ENCODE measurements around the gene CERCAM. TPM values are rescaled to one million over a fixed set of nuclear protein-coding genes. Genes with fewer than 3 reads are reported as not detected.
"Not testable (repeated sequence)": the region's sequence is repeated elsewhere in the genome, so short reads cannot be mapped to it uniquely, and the experiment has no call there.

The CERCAM gene
- total RNA-seq, 8 experiments from 2014 or later = 14.4 to 53.5 (median 19.7) TPM

GRCh38 chr9:128423356-128423755 lies 2.7 kb downstream of the CERCAM start:
- not testable (repeated sequence) for H3K27ac ChIP-seq; ATAC-seq (replicated peaks in 6 of 8); H3K4me3 ChIP-seq
- peaks cover 19 to 20% of the 10 kb centered on the region in 2 donors for H3K4me1 ChIP-seq (replicated peaks in 1 of 2)
- in situ Hi-C loops (cut with MboI; ENCODE audit: low pct_unique_long_range_greater_than_20kb in 2 of 9, low sequenced_read_pairs in 9 of 9, unreplicated experiment in 9 of 9) = loop anchor here in 1 of 9 experiments (25.0 kb wide), 1 partner anchor 136 kb away; the partner anchor contains the start of genes GOLGA2 and SWI5
- 0 to 100% (median 83%) methylated on average over 1 to 5 of the region's 6 CpGs for WGBS, 10 experiments

DNA sequence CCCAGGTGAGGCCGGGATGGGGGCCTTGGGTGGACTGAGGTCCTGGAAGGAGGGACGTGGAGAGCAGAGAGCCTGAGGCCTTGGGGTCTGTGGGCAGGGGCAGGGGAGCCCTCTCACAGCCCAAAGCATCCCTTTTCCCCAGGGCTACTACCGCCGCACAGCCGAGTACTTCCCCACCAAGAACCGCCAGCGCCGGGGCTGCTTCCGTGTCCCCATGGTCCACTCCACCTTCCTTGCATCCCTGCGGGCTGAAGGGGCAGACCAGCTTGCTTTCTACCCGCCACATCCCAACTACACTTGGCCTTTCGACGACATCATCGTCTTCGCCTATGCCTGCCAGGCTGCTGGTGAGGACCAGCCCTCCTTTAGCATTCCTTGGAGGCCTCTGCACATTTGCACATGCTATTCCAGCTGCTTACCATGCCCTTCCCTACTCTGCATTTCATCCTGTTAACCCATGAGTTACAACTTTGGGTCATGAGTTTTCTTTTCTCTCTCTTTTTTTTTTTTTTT lies 3.7 kb downstream of the CERCAM start:
- peak in 1 of 8 experiments; percentile 9 for ATAC-seq (replicated peaks in 6 of 8)
- in situ Hi-C loops (cut with MboI; ENCODE audit: low pct_unique_long_range_greater_than_20kb in 2 of 9, low sequenced_read_pairs in 9 of 9, unreplicated experiment in 9 of 9) = loop anchor here in 1 of 9 experiments (25.0 kb wide), 1 partner anchor 137 kb away; the partner anchor contains the start of genes GOLGA2 and SWI5
- 43 to 100% (median 77%) methylated on average over 1 to 9 of the region's 15 CpGs; no CpG with 5 or more reads in 4 of the 10 experiments for WGBS, 10 experiments

DNA sequence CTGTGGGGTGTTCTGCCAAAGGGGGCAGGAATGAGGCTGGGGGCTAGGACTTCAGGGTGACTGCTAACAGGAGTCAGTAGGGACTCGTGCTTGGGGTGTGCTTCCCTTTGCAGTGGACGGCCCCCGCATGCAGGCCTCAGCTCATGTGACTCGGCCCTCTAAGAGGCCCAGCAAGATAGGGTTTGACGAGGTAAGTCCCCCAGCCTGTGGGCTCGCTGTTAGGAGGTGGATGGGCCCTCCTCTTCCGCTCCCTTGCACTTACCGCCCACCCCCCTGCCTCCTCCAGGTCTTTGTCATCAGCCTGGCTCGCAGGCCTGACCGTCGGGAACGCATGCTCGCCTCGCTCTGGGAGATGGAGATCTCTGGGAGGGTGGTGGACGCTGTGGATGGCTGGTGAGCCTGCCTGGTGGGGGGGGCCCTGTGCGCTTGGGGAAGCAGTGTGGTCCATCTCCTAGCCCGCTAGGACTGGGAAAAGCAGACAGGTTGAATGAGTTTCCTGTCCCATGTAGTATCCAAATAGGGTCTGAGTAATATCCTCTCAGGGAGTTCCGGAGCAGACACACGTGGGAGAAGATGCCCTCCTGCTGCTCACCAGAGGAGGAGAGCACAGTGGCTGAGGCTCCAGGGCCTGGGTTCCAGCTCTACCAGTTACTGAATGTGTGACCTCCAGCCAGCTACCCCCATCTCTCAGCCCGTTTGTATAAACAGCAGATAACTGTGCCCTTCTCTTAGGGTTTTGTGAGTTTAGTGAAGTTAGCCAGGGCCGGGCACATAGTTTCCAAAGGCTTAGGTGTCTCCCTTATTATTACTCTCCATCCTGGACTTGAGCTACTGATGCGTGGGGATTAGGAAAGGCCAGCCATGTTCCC lies 8.2 kb downstream of the CERCAM start:
- WGBS, 10 experiments = 85 to 100% (median 94%) methylated on average over 1 to 4 of the region's 22 CpGs; no CpG with 5 or more reads in 6 of the 10 experiments
- in situ Hi-C loops (cut with MboI; ENCODE audit: low pct_unique_long_range_greater_than_20kb in 2 of 9, low sequenced_read_pairs in 9 of 9, unreplicated experiment in 9 of 9) = no loop called here
- ATAC-seq (replicated peaks in 6 of 8) = peak in 5 of 8 experiments; percentile 23 to 66 (median 47)
- Histone ChIP-seq H3K27ac (no peak overlapping the region), H3K4me1 (replicated peaks in 1 of 2) (no peaks in the 10 kb centered on the region), H3K4me3 (no peak overlapping the region)

More for the DNA sequence above, 3.7 kb downstream of the CERCAM start:
- H3K4me3 ChIP-seq = no peak overlapping the region
- H3K27ac ChIP-seq = no peak overlapping the region
- peaks cover 12 to 13% of the 10 kb centered on the region in 2 donors for H3K4me1 ChIP-seq (replicated peaks in 1 of 2)

DNA sequence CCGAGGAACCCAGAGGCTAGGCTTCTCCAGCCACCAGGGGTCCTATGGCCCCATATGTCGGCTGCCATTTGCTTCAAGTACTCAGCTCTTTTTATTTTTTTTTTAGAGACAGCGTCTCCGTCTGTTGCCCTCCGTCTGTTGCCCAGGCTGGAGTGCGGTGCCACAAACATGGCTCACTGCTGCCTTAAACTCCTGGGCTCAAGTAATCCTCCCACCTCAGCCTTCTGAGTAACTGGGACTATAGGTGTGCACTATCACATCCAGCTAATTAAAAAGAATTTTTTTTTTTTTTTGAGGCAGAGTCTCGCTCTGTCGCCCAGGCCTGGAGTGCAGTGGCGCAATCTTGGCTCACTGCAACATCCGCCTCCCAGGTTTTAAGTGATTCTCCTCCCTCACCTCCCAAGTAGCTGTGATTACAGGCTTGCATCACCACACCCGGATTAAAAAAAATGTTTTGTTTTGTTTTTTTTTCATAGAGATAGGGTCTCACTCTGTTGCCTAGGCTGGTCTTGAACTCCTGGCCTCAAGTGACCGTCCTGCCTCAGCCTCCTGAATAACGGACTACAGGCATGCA lies 8.9 kb downstream of the CERCAM start:
- WGBS, 10 experiments = 84 to 100% (median 96%) methylated on average over 1 to 6 of the region's 13 CpGs; no CpG with 5 or more reads in 1 of the 10 experiments
- no peak overlapping the region for H3K4me3 ChIP-seq
- H3K4me1 ChIP-seq (replicated peaks in 1 of 2) = no peaks in the 10 kb centered on the region
- ATAC-seq (replicated peaks in 6 of 8) = no peak
- no peak overlapping the region for H3K27ac ChIP-seq
- in situ Hi-C loops (cut with MboI; ENCODE audit: low pct_unique_long_range_greater_than_20kb in 2 of 9, low sequenced_read_pairs in 9 of 9, unreplicated experiment in 9 of 9) = no loop called here

DNA sequence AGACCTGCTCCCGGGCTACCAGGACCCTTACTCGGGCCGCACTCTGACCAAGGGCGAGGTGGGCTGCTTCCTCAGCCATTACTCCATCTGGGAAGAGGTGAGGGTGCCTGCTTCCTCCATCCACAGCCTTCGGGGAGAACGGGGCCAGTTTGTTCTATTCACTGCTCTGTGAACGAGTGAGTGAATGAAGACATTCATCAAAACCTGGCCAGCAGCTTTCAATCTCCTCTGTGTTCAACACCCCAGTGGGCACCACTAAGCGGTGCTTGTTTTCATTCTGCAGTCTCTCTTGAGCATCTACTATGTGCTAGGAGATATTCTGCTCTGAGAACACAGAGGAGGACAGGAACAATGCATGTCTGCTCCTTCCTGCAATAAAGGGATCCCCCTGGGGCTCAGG lies 10.6 kb downstream of the CERCAM start:
- no peak overlapping the region for H3K27ac ChIP-seq
- no peak for ATAC-seq (replicated peaks in 6 of 8)
- no peak overlapping the region for H3K4me3 ChIP-seq
- no peaks in the 10 kb centered on the region for H3K4me1 ChIP-seq (replicated peaks in 1 of 2)
- in situ Hi-C loops (cut with MboI; ENCODE audit: low pct_unique_long_range_greater_than_20kb in 2 of 9, low sequenced_read_pairs in 9 of 9, unreplicated experiment in 9 of 9) = no loop called here
- WGBS, 10 experiments = 83 to 100% (median 93%) methylated on average over 1 to 5 of the region's 8 CpGs; no CpG with 5 or more reads in 7 of the 10 experiments

- no peak overlapping the region for H3K27ac ChIP-seq
- no peak for ATAC-seq (replicated peaks in 6 of 8)
- WGBS, 10 experiments = 100% methylated on average over 1 to 3 of the region's 17 CpGs; no CpG with 5 or more reads in 8 of the 10 experiments
- in situ Hi-C loops (cut with MboI; ENCODE audit: low pct_unique_long_range_greater_than_20kb in 2 of 9, low sequenced_read_pairs in 9 of 9, unreplicated experiment in 9 of 9) = no loop called here
- H3K4me3 ChIP-seq = no peak overlapping the region
- peaks cover 5 to 7% of the 10 kb centered on the region in 2 donors for H3K4me1 ChIP-seq (replicated peaks in 1 of 2)
Observed at GRCh38 chr9:128434340-128434739, 13.7 kb downstream of the CERCAM start.

DNA sequence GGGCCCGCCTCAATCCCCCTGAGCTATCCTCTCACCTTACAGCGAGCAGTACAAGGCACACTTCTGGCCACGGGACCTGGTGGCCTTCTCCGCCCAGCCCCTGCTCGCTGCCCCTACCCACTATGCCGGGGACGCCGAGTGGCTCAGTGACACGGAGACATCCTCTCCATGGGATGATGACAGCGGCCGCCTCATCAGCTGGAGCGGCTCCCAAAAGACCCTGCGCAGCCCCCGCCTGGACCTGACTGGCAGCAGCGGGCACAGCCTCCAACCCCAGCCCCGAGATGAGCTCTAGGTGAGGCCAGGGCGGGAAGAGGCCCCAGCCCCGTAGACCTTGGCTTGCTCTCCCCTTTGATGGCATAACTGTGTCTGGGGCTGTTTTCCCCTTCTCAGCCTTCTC lies 15.0 kb downstream of the CERCAM start:
- ATAC-seq (replicated peaks in 6 of 8) = no peak
- no peak overlapping the region for H3K27ac ChIP-seq
- in situ Hi-C loops (cut with MboI; ENCODE audit: low pct_unique_long_range_greater_than_20kb in 2 of 9, low sequenced_read_pairs in 9 of 9, unreplicated experiment in 9 of 9) = no loop called here

GRCh38 chr9:128438343-128439109 lies 17.9 kb downstream of the CERCAM start:
- in situ Hi-C loops (cut with MboI; ENCODE audit: low pct_unique_long_range_greater_than_20kb in 2 of 9, low sequenced_read_pairs in 9 of 9, unreplicated experiment in 9 of 9) = no loop called here
- peak; percentile 85 to 98 (median 92) for ATAC-seq (replicated peaks in 6 of 8)
- WGBS, 10 experiments = 10 to 82% (median 55%) methylated on average over 2 to 5 of the region's 12 CpGs; no CpG with 5 or more reads in 7 of the 10 experiments
- H3K4me3 ChIP-seq = no peak overlapping the region
- peaks cover 5 to 8% of the 10 kb centered on the region in 2 donors for H3K4me1 ChIP-seq (replicated peaks in 1 of 2)
- H3K27ac ChIP-seq = no peak overlapping the region

More for the DNA sequence above, 15.0 kb downstream of the CERCAM start:
- 78 to 96% (median 83%) methylated on average over 1 to 8 of the region's 18 CpGs; no CpG with 5 or more reads in 7 of the 10 experiments for WGBS, 10 experiments
- H3K4me1 ChIP-seq (replicated peaks in 1 of 2) = peaks cover 5 to 8% of the 10 kb centered on the region in 2 donors
- no peak overlapping the region for H3K4me3 ChIP-seq

- 43 to 100% (median 80%) methylated on average over 1 to 6 of the region's 7 CpGs for WGBS, 10 experiments
- peaks cover 5 to 8% of the 10 kb centered on the region in 2 donors for H3K4me1 ChIP-seq (replicated peaks in 1 of 2)
Observed at GRCh38 chr9:128439273-128439672, 18.6 kb downstream of the CERCAM start.

GRCh38 chr9:128442150-128442549 lies 21.5 kb downstream of the CERCAM start:
- no peak for ATAC-seq (replicated peaks in 6 of 8)
- H3K4me3 ChIP-seq = no peak overlapping the region
- peaks cover 5 to 8% of the 10 kb centered on the region in 2 donors for H3K4me1 ChIP-seq (replicated peaks in 1 of 2)
- in situ Hi-C loops (cut with MboI; ENCODE audit: low pct_unique_long_range_greater_than_20kb in 2 of 9, low sequenced_read_pairs in 9 of 9, unreplicated experiment in 9 of 9) = no loop called here
- no peak overlapping the region for H3K27ac ChIP-seq
- 36 to 100% (median 74%) methylated on average over 1 to 6 of the region's 6 CpGs; no CpG with 5 or more reads in 3 of the 10 experiments for WGBS, 10 experiments

More at GRCh38 chr9:128439273-128439672, 18.6 kb downstream of the CERCAM start:
- ATAC-seq (replicated peaks in 6 of 8) = no peak
- no peak overlapping the region for H3K27ac ChIP-seq
- no peak overlapping the region for H3K4me3 ChIP-seq
- in situ Hi-C loops (cut with MboI; ENCODE audit: low pct_unique_long_range_greater_than_20kb in 2 of 9, low sequenced_read_pairs in 9 of 9, unreplicated experiment in 9 of 9) = no loop called here

- H3K4me1 ChIP-seq (replicated peaks in 1 of 2); H3K4me3 ChIP-seq; in situ Hi-C loops (cut with MboI; ENCODE audit: low pct_unique_long_range_greater_than_20kb in 2 of 9, low sequenced_read_pairs in 9 of 9, unreplicated experiment in 9 of 9); H3K27ac ChIP-seq; ATAC-seq (replicated peaks in 6 of 8): not testable (repeated sequence)
- 40 to 95% (median 82%) methylated on average over 1 to 4 of the region's 5 CpGs; no CpG with 5 or more reads in 2 of the 10 experiments for WGBS, 10 experiments
Observed at GRCh38 chr9:128446505-128446904, 25.8 kb downstream of the CERCAM start.

DNA sequence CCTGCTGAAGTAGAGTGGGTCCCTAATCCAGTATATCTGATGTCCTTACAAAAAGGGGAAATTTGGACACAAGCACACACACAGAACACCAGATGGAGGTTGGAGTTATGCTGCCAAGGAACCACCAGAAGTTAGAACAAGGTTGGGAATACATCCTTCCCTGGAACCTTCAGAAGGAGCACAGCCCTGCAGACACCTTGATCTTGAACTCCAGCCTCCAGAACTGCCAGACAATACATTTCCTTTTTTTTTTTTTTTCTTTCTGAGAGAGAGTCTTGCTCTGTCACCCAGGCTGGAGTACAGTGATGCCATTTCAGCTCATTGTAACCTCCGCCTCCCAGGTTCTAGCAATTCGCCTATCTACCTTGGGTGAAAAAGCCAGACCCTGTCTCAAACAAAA lies 28.1 kb downstream of the CERCAM start:
- Histone ChIP-seq H3K4me1 (replicated peaks in 1 of 2) (no peaks in the 10 kb centered on the region), H3K27ac (no peak overlapping the region), H3K4me3 (no peak overlapping the region)
- in situ Hi-C loops (cut with MboI; ENCODE audit: low pct_unique_long_range_greater_than_20kb in 2 of 9, low sequenced_read_pairs in 9 of 9, unreplicated experiment in 9 of 9) = no loop called here
- 83 to 100% (median 94%) methylated on average over 1 to 2 of the region's 2 CpGs; no CpG with 5 or more reads in 3 of the 10 experiments for WGBS, 10 experiments
- ATAC-seq (replicated peaks in 6 of 8) = no peak
